GM18868 (cell line): ENCODE results near the gene EDC3.

Experiments
- ATAC-seq: cut with Tn5 transposase; IDR thresholded peaks from one replicate; pipeline ENCODE4 v1.9.1; 2021; ENCODE audit warnings: mild to moderate bottlenecking, moderate library complexity; ENCODE audit not compliant: unreplicated experiment

EDC3 gene

DNA sequence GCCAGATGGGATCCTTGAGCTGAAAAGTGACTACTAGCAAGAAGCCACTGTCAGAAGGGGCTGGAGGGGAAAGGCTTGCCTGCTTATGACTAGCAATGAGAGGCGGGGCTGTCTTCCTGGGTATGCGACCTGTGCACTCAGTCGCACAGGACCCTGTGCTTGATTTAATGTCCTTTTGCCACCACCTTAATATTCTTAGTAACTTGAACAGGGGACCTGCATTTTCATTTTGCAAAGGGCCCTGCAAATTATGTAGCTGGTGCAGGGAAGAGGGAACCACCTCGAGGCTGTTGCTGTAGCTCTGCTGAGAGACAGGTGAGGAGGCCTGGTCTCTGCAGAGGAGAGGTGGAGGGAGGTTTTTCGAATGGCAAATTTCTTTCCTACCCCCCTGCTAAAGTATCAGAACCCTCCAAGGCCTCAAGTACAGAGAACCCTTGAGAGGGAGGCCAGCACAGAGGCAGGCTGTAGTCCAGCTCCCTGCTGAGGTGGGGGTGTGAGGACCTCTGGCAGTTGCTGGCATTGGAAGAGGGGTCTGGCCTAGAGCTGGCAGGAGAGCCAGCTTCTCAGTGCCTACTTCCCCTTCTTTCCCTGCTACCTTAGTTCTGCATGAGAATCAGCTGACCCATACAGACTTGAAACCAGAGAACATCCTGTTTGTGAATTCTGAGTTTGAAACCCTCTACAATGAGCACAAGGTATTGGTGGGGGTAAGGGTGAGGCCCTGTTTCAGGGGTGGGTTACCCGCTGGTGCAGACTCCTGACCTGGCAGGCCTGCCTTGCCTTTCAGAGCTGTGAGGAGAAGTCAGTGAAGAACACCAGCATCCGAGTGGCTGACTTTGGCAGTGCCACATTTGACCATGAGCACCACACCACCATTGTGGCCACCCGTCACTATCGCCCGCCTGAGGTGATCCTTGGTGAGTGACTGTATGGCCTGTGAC lies 68.8 kb downstream of the EDC3 start:
- ATAC-seq = peak; percentile 52

GRCh38 chr15:74626336-74626735 lies 69.5 kb downstream of the EDC3 start:
- ATAC-seq = no peak

- no peak for ATAC-seq
These were observed 70.1 kb downstream of the EDC3 start for GRCh38 chr15:74625693-74626092.

DNA sequence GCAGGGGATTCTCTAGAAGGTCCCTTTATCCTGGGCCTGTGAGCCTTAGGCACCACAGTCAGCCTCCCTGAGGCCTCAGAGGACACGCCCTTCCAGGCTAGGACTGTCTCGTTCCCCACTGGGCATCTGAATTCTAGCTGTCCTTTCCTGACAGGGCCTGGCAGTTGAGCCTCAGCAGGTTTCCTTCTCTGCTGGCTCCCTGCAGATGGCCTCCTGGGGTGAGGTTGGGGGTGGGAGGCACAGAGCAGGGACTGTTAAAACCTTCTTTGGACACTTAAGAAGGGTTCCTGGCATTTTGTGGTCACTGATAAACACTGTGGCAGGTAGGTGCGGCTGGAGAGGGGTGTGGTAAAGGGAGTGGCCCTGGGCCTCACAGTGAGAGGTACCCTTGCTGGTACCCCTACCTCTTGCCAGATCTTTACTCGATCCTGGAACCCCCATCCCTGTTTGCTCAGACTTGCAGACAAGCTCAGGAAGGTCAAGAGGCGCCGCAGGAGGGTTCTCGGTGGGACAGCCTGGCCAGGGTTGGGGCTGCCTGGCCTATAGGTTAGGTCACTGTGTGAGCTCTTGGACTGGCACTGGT lies 71.7 kb downstream of the EDC3 start:
- no peak for ATAC-seq

GRCh38 chr15:74622758-74623157 lies 73.1 kb downstream of the EDC3 start:
- ATAC-seq = no peak

DNA sequence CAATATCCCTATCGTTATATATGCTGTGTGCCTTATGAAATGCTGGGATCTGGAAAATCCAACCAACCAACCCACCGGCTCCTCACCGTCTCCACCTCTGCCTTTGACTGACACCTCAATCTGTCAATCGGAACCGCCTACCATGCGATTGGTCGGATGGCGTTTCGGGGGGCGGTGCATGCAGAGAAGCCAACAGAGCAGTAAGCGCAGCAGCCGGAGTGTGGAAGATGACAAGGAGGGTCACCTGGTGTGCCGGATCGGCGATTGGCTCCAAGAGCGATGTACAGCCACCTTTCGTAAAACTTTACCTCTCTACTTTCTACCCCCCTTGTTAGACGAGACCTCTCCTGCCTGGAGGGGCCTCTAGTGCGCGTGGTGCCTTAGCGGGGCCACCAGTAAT lies 73.9 kb downstream of the EDC3 start:
- ATAC-seq = no peak

GRCh38 chr15:74621546-74621920 lies 74.3 kb downstream of the EDC3 start:
- no peak for ATAC-seq

- ATAC-seq = no peak
These were observed 74.9 kb downstream of the EDC3 start for GRCh38 chr15:74620636-74621545.

GRCh38 chr15:74619916-74620635 lies 75.7 kb downstream of the EDC3 start:
- no peak for ATAC-seq

- no peak for ATAC-seq
These were observed 76.8 kb downstream of the EDC3 start for GRCh38 chr15:74618841-74619596.

- no peak for ATAC-seq
These were observed 78.8 kb downstream of the EDC3 start for GRCh38 chr15:74616996-74617395.

DNA sequence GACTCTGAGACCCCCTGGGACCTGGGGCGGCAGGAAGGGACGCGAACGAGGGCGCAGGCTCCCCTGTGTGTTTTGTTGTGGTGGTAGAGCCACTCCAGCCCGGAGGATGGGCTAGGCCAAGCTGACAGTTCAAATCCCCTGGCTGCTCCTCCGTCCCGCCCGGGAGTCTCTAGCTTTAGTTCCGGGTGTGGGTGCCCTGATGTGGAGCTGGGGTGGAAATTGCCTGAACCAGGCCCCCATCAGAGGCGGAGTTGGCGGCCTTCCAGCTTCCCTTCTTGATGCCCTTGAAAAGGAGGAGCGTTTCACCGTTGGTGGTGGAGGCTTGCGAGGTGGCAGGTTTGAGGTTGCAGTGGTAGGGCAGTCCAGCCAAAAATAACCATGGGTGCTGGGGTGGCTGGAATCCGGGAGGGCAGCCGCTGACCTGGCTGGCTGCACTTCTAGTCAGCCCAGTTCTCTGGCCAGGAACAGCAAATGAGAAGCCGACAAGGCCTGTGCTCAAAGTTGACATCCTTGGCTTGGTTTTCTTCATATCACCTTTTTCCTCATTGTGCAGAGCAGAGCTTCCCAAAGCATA lies 79.4 kb downstream of the EDC3 start:
- no peak for ATAC-seq

- peak; percentile 76 for ATAC-seq
These were observed 80.1 kb downstream of the EDC3 start, which contains the start of gene CLK3 for GRCh38 chr15:74615508-74616365. Gene CLK3 (plus strand): TSS chr15:74615836. CDS start chr15:74619197, 3,361 bp downstream.

GRCh38 chr15:74614744-74615507 lies 80.9 kb downstream of the EDC3 start:
- ATAC-seq = peak; percentile 38

DNA sequence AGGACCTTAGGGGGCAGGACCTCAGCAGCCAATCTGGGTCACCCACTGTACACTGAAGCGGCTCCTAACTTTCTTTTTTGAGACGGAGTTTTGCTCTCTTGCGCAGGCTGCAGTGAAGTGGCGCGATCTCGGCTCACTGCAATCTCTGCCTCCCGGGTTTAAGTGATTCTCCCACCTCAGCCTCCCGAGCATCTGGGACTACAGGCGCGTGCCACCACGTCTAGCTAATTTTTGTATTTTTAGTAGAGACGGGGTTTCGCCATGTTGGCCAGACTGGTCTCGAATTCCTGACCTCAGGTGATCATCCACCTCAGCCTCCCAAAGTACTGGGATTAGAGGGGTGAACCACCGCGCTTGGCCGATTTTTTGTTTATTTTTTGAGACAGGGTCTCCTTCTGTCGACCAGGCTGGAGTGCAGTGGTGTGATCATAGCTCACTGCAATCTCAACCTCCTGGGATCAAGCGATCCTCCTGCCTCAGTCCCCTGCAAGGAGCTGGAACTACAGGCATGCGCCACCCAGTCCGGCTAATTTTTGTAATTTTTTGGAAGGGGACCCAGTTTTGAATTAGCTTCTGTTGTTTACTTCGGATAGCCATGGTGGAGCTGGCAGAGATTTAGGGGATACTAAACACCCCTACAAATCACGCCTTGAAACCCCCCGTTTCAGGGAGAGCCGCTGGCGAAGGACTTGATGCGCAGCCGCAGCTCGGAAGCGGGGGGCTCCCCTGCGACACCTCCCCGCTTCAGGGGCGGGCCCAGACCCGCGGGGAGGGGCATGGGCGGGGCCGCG lies 81.7 kb downstream of the EDC3 start:
- ATAC-seq = no peak

DNA sequence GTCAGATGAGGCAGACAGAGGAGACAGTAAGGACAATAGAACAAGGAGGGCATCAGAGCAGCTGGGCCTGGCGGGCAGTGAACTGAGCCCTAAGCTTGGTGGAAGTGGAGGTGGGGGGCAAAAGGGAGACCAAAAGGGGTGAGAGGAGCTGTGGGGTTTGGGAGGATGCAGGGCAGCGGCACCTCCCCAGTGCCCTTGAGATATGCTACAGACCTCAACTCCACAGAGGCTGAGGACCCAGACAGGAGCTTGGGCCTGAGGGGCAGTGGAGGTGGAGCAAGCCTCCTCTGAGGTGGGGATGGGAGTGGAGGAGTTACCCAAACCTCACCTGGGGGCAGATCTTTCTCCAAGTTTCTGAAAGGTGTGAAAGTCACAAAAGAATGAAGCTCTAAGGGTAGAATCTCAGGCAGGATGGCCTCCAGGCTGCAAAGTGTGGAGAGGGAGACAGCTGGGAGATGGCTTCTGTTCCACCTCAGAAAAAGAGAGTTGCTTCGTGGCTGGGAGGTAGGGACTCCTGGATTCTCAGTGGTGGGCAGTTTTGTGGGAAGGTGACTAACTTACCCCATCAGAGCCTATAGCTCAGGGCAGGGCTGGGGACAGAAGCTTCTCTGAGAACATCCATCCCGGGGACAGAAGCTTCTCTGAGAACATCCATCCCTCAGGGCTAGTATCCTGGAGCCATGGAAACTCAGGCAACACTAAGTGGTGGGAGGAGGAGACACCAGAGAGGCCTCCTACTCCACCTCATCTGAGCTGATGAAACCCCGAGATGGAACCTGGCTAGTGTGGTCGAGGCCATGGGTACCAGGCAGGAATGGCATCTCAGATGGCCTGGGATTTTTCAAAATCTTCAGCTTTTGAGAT lies 82.5 kb downstream of the EDC3 start:
- ATAC-seq = no peak
